ENCODE data around the gene MPZL2. TPM values are rescaled to one million over a fixed set of nuclear protein-coding genes. Genes with fewer than 3 reads are reported as not detected.

Gene MPZL2
- polyA plus RNA-seq, 3 donors, result 8.0 to 18.6 (median 14.2) TPM

GRCh38 chr11:118260353-118260752, 3.7 kb downstream of the MPZL2 start:
- Histone ChIP-seq H3K79me2 (ENCODE audit: insufficient read depth, low read length) (no peaks in the 10 kb centered on the region), H3K4me2 (replicated peaks; ENCODE audit: extremely low read depth, low read length, poor library complexity, severe bottlenecking) (no peak overlapping the region), H3K9ac (ENCODE audit: insufficient read depth, low read length, poor library complexity, severe bottlenecking) (no peak overlapping the region), H3K4me1 (ENCODE audit: control insufficient read depth in 1 of 2, insufficient read depth in 2 of 2, low read length in 2 of 2) (peaks cover 28 to 35% of the 10 kb centered on the region in 2 donors), H3K27ac (ENCODE audit: low read depth in 1 of 2, low read length in 2 of 2) (no peak overlapping the region), H2AFZ (ENCODE audit: insufficient read depth, low read depth, low read length, poor library complexity, severe bottlenecking) (no peak overlapping the region), H3K27me3 (ENCODE audit: control insufficient read depth in 2 of 2, insufficient read depth in 2 of 2, low read length in 2 of 2) (no peaks in the 10 kb centered on the region), H3K9me3 (replicated peaks in 1 of 2; ENCODE audit: control insufficient read depth in 1 of 2, insufficient read depth in 1 of 2, low read length in 2 of 2) (peaks cover 0 to 4% of the 10 kb centered on the region in 2 donors), H3K36me3 (replicated peaks in 1 of 2; ENCODE audit: control insufficient read depth in 1 of 2, insufficient read depth in 2 of 2, low read length in 2 of 2) (peaks cover 2 to 40% of the 10 kb centered on the region in 2 donors), H4K20me1 (ENCODE audit: insufficient read depth, low read length) (no peaks in the 10 kb centered on the region), H3K4me3 (replicated peaks in 1 of 3; ENCODE audit: low read depth in 2 of 3, low read length in 3 of 3) (no peak overlapping the region)
- Mint-ChIP-seq H3K4me3 (no peak overlapping the region), H3K27me3 (ENCODE audit: low read depth in 3 of 3) (peaks cover 3 to 15% (median 8%) of the 10 kb centered on the region in 3 donors), H3K4me1 (peaks cover 41% of the 10 kb centered on the region), H3K9me3 (peaks cover 0 to 13% (median 3%) of the 10 kb centered on the region in 7 donors), H3K36me3 (peaks cover 47 to 51% of the 10 kb centered on the region in 2 donors), H3K27ac (no peak overlapping the region)
- intact Hi-C loops (cut with micrococcal nuclease), result loop anchor here in 1 of 2 donors (5.0 kb wide), 2 partner anchors 42 to 48 kb away; partner anchors contain the start of gene CD3E
- no peak for TF ChIP-seq CTCF (IDR thresholded peaks at IDR 0.05)
- WGBS (ENCODE audit: insufficient coverage), result 100% methylated on average over 1 of the region's 3 CpGs
- no peak for DNase-seq

GRCh38 chr11:118259138-118259537, 5.0 kb downstream of the MPZL2 start:
- Histone ChIP-seq H3K4me1 (ENCODE audit: control insufficient read depth in 1 of 2, insufficient read depth in 2 of 2, low read length in 2 of 2) (peaks cover 24% of the 10 kb centered on the region in 2 donors), H3K4me2 (replicated peaks; ENCODE audit: extremely low read depth, low read length, poor library complexity, severe bottlenecking) (no peak overlapping the region), H2AFZ (ENCODE audit: insufficient read depth, low read depth, low read length, poor library complexity, severe bottlenecking) (no peak overlapping the region), H4K20me1 (ENCODE audit: insufficient read depth, low read length) (no peaks in the 10 kb centered on the region), H3K36me3 (replicated peaks in 1 of 2; ENCODE audit: control insufficient read depth in 1 of 2, insufficient read depth in 2 of 2, low read length in 2 of 2) (peaks cover 5 to 49% of the 10 kb centered on the region in 2 donors), H3K9ac (ENCODE audit: insufficient read depth, low read length, poor library complexity, severe bottlenecking) (no peak overlapping the region), H3K27me3 (ENCODE audit: control insufficient read depth in 2 of 2, insufficient read depth in 2 of 2, low read length in 2 of 2) (no peaks in the 10 kb centered on the region), H3K79me2 (ENCODE audit: insufficient read depth, low read length) (no peaks in the 10 kb centered on the region), H3K4me3 (replicated peaks in 1 of 3; ENCODE audit: low read depth in 2 of 3, low read length in 3 of 3) (no peak overlapping the region), H3K27ac (ENCODE audit: low read depth in 1 of 2, low read length in 2 of 2) (no peak overlapping the region), H3K9me3 (replicated peaks in 1 of 2; ENCODE audit: control insufficient read depth in 1 of 2, insufficient read depth in 1 of 2, low read length in 2 of 2) (peaks cover 0 to 4% of the 10 kb centered on the region in 2 donors)
- intact Hi-C loops (cut with micrococcal nuclease), result no loop called here
- Mint-ChIP-seq H3K4me3 (no peak overlapping the region), H3K27ac (no peak overlapping the region), H3K36me3 (peaks cover 56 to 61% of the 10 kb centered on the region in 2 donors), H3K9me3 (peaks cover 0 to 13% (median 3%) of the 10 kb centered on the region in 7 donors), H3K27me3 (ENCODE audit: low read depth in 3 of 3) (peaks cover 3 to 9% (median 4%) of the 10 kb centered on the region in 3 donors), H3K4me1 (peaks cover 33% of the 10 kb centered on the region)
- TF ChIP-seq CTCF (IDR thresholded peaks at IDR 0.05), result no peak
- no peak for DNase-seq
- WGBS (ENCODE audit: insufficient coverage), result no CpG with 5 or more reads among the region's 1 CpG
